Liver (tissue), 9 donors: ENCODE measurements around the gene AK5. TPM values are rescaled to one million over a fixed set of nuclear protein-coding genes. Genes with fewer than 3 reads are reported as not detected.

Experiments used
- DNase-seq: peaks from one replicate; pipeline ENCODE4 v3.0.0-alpha.2; 2017; ENCODE audit warnings: low spot score
- H3K27ac ChIP-seq, 2 donors: one replicate each; pipeline ENCODE4 v1.7.0; 2013; ENCODE audit warnings: inconsistent platforms in 2 of 2, low read length in 2 of 2, control low read depth in 1 of 2, low read depth in 1 of 2, mild to moderate bottlenecking in 1 of 2
- H3K27me3 ChIP-seq, 4 donors: one replicate each; pipeline versions ENCODE4 v1.6.1 to v1.7.0; 2013; ENCODE audit warnings: low read length in 3 of 4, inconsistent platforms in 1 of 4, mild to moderate bottlenecking in 1 of 4, moderate library complexity in 1 of 4; ENCODE audit not compliant: control insufficient read depth in 4 of 4, insufficient read depth in 4 of 4
- H3K36me3 ChIP-seq, 4 donors: one replicate each; pipeline versions ENCODE4 v1.6.1 to v1.7.0; 2013; ENCODE audit warnings: low read length in 3 of 4, mild to moderate bottlenecking in 3 of 4, low read depth in 1 of 4, moderate library complexity in 1 of 4; ENCODE audit not compliant: control insufficient read depth in 4 of 4, insufficient read depth in 3 of 4
- H3K4me1 ChIP-seq, 4 donors: one replicate each; pipeline versions ENCODE4 v1.6.1 to v1.7.0; 2013; ENCODE audit warnings: low read length in 3 of 4, mild to moderate bottlenecking in 3 of 4, moderate library complexity in 1 of 4; ENCODE audit not compliant: control insufficient read depth in 4 of 4, insufficient read depth in 4 of 4
- H3K4me3 ChIP-seq, 3 donors: one replicate each; pipeline versions ENCODE4 v1.6.1 to v1.7.0; 2013; ENCODE audit warnings: low read length in 3 of 3, control low read depth in 1 of 3, low read depth in 1 of 3, mild to moderate bottlenecking in 1 of 3
- H3K9ac ChIP-seq, 2 donors: one replicate each; pipeline ENCODE4 v1.7.0; 2013; ENCODE audit warnings: low read length in 2 of 2, mild to moderate bottlenecking in 2 of 2, moderate library complexity in 2 of 2, control low read depth in 1 of 2, low read depth in 1 of 2
- H3K9me3 ChIP-seq, 4 donors: one replicate each; pipeline versions ENCODE4 v1.6.1 to v1.7.0; 2013; ENCODE audit warnings: low read length in 3 of 4; ENCODE audit not compliant: control insufficient read depth in 4 of 4
- ATF3 ChIP-seq: IDR thresholded peaks from 2 replicates; pipeline ENCODE4 v1.6.1; 2016; ENCODE audit warnings: antibody characterized with exemption
- CTCF ChIP-seq: fragments of 150-350 bp; IDR thresholded peaks from 2 replicates; pipeline ENCODE4 v1.5.1; 2017; ENCODE audit warnings: improper control_type of control experiment, low read depth, low read length; ENCODE audit not compliant: missing input control
- EGR1 ChIP-seq, 2 donors: IDR thresholded peaks; 2 replicates each; pipeline ENCODE4 v1.6.1; 2016 to 2018; ENCODE audit warnings: antibody characterized with exemption in 2 of 2, low read depth in 2 of 2
- FOXA2 ChIP-seq: IDR thresholded peaks from 2 replicates; pipeline ENCODE4 v1.6.1; 2016; ENCODE audit warnings: antibody characterized with exemption
- GABPA ChIP-seq, 2 donors: IDR thresholded peaks in 1 of 2; conservative IDR thresholded peaks in 1 of 2; 2 replicates each; pipeline ENCODE4 v1.6.1; 2016; ENCODE audit warnings: antibody characterized with exemption in 2 of 2, mild to moderate bottlenecking in 1 of 2, moderate library complexity in 1 of 2
- HNF4A ChIP-seq, 2 donors: conservative IDR thresholded peaks; 2 replicates each; pipeline ENCODE4 v1.6.1; 2016; ENCODE audit warnings: antibody characterized with exemption in 2 of 2, mild to moderate bottlenecking in 2 of 2
- JUND ChIP-seq, 2 donors: IDR thresholded peaks; 2 replicates each; pipeline ENCODE4 v1.6.1; 2016; ENCODE audit warnings: antibody characterized with exemption in 2 of 2
- MAX ChIP-seq: IDR thresholded peaks from 2 replicates; pipeline ENCODE4 v1.6.1; 2016; ENCODE audit warnings: antibody characterized with exemption
- NR2F2 ChIP-seq: IDR thresholded peaks from 2 replicates; pipeline ENCODE4 v1.6.1; 2016; ENCODE audit warnings: antibody characterized with exemption
- RAD21 ChIP-seq, 2 donors: IDR thresholded peaks; 2 replicates each; pipeline ENCODE4 v1.6.1; 2016; ENCODE audit warnings: antibody characterized with exemption in 2 of 2, mild to moderate bottlenecking in 2 of 2
- RXRA ChIP-seq, 2 donors: IDR thresholded peaks; 2 replicates each; pipeline ENCODE4 v1.6.1; 2017 to 2018; ENCODE audit warnings: antibody characterized with exemption in 2 of 2, mild to moderate bottlenecking in 1 of 2
- SP1 ChIP-seq: IDR thresholded peaks from 2 replicates; pipeline ENCODE4 v1.6.1; 2018; ENCODE audit warnings: antibody characterized with exemption, mild to moderate bottlenecking
- TAF1 ChIP-seq: conservative IDR thresholded peaks from 2 replicates; pipeline ENCODE4 v1.6.1; 2016; ENCODE audit warnings: antibody characterized with exemption, mild to moderate bottlenecking
- YY1 ChIP-seq: IDR thresholded peaks from 2 replicates; pipeline ENCODE4 v1.6.1; 2016; ENCODE audit warnings: antibody characterized with exemption, mild to moderate bottlenecking
- WGBS: extraction: QIAGEN DNeasy Blood & Tissue Kit; methylation state at CpG from one replicate; pipeline ENCODE4 v1.1.7; 2013; 5-methylcytosine and 5-hydroxymethylcytosine counted together
- polyA plus RNA-seq, 2 donors: library from polyadenylated mRNA; stranded (reverse) in 1 of 2; unstranded in 1 of 2; fragments of 200-250 nt in 1 of 2; fragments of >200 nt in 1 of 2; fragmentation: Nextera tagmentation in 1 of 2; extraction: Ambion mirVana in 1 of 2; gene quantifications; one replicate each; pipeline versions ENCODE4 v1.2.1 to v1.2.3, GENCODE V29; 2013 to 2015
- total RNA-seq, 2 donors: library from RNA; depleted of rRNA; stranded (reverse); fragments of >200 nt; gene quantifications; one replicate each; pipeline ENCODE4 v1.2.3, GENCODE V29; 2014
- TF ChIP-seq, protein P1 (sequence below): IDR thresholded peaks from 2 replicates; pipeline ENCODE4 v1.6.1; 2016; ENCODE audit warnings: antibody characterized with exemption, mild to moderate bottlenecking
- TF ChIP-seq, protein P2 (sequence below): IDR thresholded peaks from 2 replicates; pipeline ENCODE4 v1.6.1; 2016; ENCODE audit warnings: antibody characterized with exemption
- donor health status: healthy.
- donor health status: healthy.
- donor health status: healthy.
- donor health status: healthy.
- donor health status: healthy.

Gene AK5
- total and polyA plus RNA-seq, 4 donors, result 0.12 to 0.33 (median 0.23) TPM

GRCh38 chr1:77388661-77389060, 106.8 kb downstream of the AK5 start:
- no peak for DNase-seq
- Histone ChIP-seq H3K27ac (no peak overlapping the region), H3K4me1 (no peaks in the 10 kb centered on the region), H3K27me3 (no peaks in the 10 kb centered on the region), H3K9ac (no peak overlapping the region), H3K4me3 (no peak overlapping the region), H3K36me3 (no peaks in the 10 kb centered on the region), H3K9me3 (no peaks in the 10 kb centered on the region)
- 70% methylated on average over 3 of the region's 3 CpGs for WGBS
- no peak for TF ChIP-seq TAF1
- no peak for TF ChIP-seq GABPA (IDR thresholded peaks at IDR 0.05 in 1 of 2, conservative IDR thresholded peaks at IDR 0.05 in 1 of 2)
- TF ChIP-seq FOXA2, result no peak
- no peak for TF ChIP-seq JUND (IDR thresholded peaks at IDR 0.05)
- TF ChIP-seq MAX, result no peak
- TF ChIP-seq, protein P1, sequence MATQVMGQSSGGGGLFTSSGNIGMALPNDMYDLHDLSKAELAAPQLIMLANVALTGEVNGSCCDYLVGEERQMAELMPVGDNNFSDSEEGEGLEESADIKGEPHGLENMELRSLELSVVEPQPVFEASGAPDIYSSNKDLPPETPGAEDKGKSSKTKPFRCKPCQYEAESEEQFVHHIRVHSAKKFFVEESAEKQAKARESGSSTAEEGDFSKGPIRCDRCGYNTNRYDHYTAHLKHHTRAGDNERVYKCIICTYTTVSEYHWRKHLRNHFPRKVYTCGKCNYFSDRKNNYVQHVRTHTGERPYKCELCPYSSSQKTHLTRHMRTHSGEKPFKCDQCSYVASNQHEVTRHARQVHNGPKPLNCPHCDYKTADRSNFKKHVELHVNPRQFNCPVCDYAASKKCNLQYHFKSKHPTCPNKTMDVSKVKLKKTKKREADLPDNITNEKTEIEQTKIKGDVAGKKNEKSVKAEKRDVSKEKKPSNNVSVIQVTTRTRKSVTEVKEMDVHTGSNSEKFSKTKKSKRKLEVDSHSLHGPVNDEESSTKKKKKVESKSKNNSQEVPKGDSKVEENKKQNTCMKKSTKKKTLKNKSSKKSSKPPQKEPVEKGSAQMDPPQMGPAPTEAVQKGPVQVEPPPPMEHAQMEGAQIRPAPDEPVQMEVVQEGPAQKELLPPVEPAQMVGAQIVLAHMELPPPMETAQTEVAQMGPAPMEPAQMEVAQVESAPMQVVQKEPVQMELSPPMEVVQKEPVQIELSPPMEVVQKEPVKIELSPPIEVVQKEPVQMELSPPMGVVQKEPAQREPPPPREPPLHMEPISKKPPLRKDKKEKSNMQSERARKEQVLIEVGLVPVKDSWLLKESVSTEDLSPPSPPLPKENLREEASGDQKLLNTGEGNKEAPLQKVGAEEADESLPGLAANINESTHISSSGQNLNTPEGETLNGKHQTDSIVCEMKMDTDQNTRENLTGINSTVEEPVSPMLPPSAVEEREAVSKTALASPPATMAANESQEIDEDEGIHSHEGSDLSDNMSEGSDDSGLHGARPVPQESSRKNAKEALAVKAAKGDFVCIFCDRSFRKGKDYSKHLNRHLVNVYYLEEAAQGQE, result no peak
- TF ChIP-seq CTCF, result no peak
- TF ChIP-seq, protein P2, sequence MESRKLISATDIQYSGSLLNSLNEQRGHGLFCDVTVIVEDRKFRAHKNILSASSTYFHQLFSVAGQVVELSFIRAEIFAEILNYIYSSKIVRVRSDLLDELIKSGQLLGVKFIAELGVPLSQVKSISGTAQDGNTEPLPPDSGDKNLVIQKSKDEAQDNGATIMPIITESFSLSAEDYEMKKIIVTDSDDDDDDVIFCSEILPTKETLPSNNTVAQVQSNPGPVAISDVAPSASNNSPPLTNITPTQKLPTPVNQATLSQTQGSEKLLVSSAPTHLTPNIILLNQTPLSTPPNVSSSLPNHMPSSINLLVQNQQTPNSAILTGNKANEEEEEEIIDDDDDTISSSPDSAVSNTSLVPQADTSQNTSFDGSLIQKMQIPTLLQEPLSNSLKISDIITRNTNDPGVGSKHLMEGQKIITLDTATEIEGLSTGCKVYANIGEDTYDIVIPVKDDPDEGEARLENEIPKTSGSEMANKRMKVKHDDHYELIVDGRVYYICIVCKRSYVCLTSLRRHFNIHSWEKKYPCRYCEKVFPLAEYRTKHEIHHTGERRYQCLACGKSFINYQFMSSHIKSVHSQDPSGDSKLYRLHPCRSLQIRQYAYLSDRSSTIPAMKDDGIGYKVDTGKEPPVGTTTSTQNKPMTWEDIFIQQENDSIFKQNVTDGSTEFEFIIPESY, result no peak

DNA sequence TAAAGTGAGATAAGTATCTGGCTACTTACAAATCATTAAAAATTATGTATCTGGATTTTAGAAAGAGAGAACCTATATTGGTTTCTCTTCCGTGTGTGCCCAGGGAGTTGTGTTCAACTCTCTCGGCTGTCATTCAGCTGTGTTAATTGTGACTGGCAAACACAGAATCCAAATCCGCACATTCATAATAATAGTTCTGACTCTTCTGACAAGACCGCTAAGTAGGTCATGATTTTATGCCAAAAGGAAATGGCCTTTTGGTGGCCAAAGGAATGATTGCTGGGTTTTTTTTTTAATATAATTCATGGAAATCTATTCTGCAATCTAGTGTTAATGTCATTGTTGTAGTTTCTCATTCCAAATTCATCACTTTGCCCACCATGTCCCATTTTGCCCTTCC, 110.7 kb downstream of the AK5 start:
- Histone ChIP-seq H3K27me3 (peaks cover 0 to 3% (median 0%) of the 10 kb centered on the region in 4 donors), H3K36me3 (no peaks in the 10 kb centered on the region), H3K27ac (no peak overlapping the region), H3K9ac (no peak overlapping the region), H3K4me1 (no peaks in the 10 kb centered on the region), H3K4me3 (no peak overlapping the region), H3K9me3 (no peaks in the 10 kb centered on the region)
- no peak for DNase-seq
- no peak for TF ChIP-seq EGR1 (IDR thresholded peaks at IDR 0.05; ENCODE audit: low read depth in 2 of 2)
- TF ChIP-seq RAD21 (IDR thresholded peaks at IDR 0.05), result no peak
- no peak for TF ChIP-seq ATF3
- no peak for TF ChIP-seq GABPA (IDR thresholded peaks at IDR 0.05 in 1 of 2, conservative IDR thresholded peaks at IDR 0.05 in 1 of 2)
- no peak for TF ChIP-seq CTCF
- TF ChIP-seq HNF4A (conservative IDR thresholded peaks at IDR 0.05), result no peak
- TF ChIP-seq YY1, result no peak
- TF ChIP-seq NR2F2, result no peak
- no peak for TF ChIP-seq SP1
- TF ChIP-seq, protein P1, result no peak
- no peak for TF ChIP-seq RXRA (IDR thresholded peaks at IDR 0.05)
- TF ChIP-seq, protein P2, result no peak
- WGBS, result 83% methylated on average over 4 of the region's 4 CpGs
